Measurements from ENCODE around the gene IL12B.

DNA sequence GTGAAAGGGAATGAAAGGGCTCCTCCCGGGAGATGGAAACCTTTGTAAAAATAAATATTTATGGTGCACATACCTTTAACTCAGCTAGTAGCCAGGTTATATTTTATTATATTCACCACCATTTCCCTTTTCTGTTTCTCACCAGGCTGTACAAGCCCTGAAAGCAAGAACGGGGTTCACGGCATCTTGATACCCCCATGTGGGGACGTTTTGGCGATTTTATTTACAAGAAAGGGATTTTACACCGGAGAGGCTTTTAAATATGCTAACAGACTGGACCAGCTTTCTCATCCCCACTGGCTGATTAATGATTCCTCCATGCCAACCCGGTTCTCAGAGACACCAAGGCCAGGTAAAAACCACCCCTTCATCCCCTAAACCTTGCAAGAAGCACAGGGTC is 19.2 kb downstream of the IL12B start:
- TF ChIP-seq, protein P1, sequence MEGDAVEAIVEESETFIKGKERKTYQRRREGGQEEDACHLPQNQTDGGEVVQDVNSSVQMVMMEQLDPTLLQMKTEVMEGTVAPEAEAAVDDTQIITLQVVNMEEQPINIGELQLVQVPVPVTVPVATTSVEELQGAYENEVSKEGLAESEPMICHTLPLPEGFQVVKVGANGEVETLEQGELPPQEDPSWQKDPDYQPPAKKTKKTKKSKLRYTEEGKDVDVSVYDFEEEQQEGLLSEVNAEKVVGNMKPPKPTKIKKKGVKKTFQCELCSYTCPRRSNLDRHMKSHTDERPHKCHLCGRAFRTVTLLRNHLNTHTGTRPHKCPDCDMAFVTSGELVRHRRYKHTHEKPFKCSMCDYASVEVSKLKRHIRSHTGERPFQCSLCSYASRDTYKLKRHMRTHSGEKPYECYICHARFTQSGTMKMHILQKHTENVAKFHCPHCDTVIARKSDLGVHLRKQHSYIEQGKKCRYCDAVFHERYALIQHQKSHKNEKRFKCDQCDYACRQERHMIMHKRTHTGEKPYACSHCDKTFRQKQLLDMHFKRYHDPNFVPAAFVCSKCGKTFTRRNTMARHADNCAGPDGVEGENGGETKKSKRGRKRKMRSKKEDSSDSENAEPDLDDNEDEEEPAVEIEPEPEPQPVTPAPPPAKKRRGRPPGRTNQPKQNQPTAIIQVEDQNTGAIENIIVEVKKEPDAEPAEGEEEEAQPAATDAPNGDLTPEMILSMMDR (conservative IDR thresholded peaks at IDR 0.05): no peak
- TF ChIP-seq EZH2 (IDR thresholded peaks at IDR 0.05; ENCODE audit: low read depth): no peak

All from PC-9 (cell line).